GM12878 (cell line): ENCODE results near the gene MRPL38. TPM values are rescaled to one million over a fixed set of nuclear protein-coding genes. Genes with fewer than 3 reads are reported as not detected.

Experiments used
- CBFB ChIP-seq: IDR thresholded peaks from 2 replicates; pipeline ENCODE4 v1.6.1; 2016; ENCODE audit warnings: antibody characterized with exemption, low read depth
- DPF2 ChIP-seq: fragments of 450-650 bp; IDR thresholded peaks from 2 replicates; pipeline ENCODE4 v1.6.1; 2017; ENCODE audit warnings: mild to moderate bottlenecking
- GATAD2B ChIP-seq: fragments of 450-650 bp; conservative IDR thresholded peaks from 2 replicates; pipeline ENCODE4 v1.6.1; 2017; ENCODE audit warnings: low read depth, mild to moderate bottlenecking, moderate library complexity
- IRF3 ChIP-seq: fragments of 450-650 bp; IDR thresholded peaks from 2 replicates; pipeline ENCODE4 v1.6.1; 2014; ENCODE audit warnings: mild to moderate bottlenecking
- MTA3 ChIP-seq: IDR thresholded peaks from 2 replicates; pipeline ENCODE4 v1.6.1; 2012; ENCODE audit warnings: low read length, inconsistent platforms, borderline replicate concordance
- NBN ChIP-seq: fragments of 450-650 bp; IDR thresholded peaks from 2 replicates; pipeline ENCODE4 v1.6.1; 2016
- PML ChIP-seq: IDR thresholded peaks from 2 replicates; pipeline ENCODE4 v1.6.1; 2012; ENCODE audit warnings: low read length, inconsistent platforms
- POLR2A ChIP-seq: IDR thresholded peaks from 2 replicates; pipeline ENCODE4 v1.6.1; 2011; ENCODE audit warnings: low read depth, mild to moderate bottlenecking, low read length
- RAD51 ChIP-seq: fragments of 450-650 bp; IDR thresholded peaks from 2 replicates; pipeline ENCODE4 v1.6.1; 2016; ENCODE audit warnings: moderate library complexity, mild to moderate bottlenecking, inconsistent platforms
- polyA plus RNA-seq, 11 experiments: library from polyadenylated mRNA; depleted of rRNA in 4 of 11; unstranded in 6 of 11; stranded (reverse) in 5 of 11; fragments of >200 nt; fragmentation: Nextera tagmentation in 4 of 11; fragmentation: Illumina TruSeq in 1 of 11; extraction: Ambion mirVana in 4 of 11; extraction: Trizol in 1 of 11; gene quantifications; 1 replicate in 1 of 11; 2 replicates in 10 of 11; pipeline versions ENCODE4 v1.2.1 to v1.2.3, GENCODE V29; 2011 to 2016; ENCODE audit warnings: inconsistent platforms in 2 of 11, missing spikeins in 2 of 11, low read depth in 1 of 11
- total RNA-seq, 4 experiments: library from RNA; depleted of rRNA in 3 of 4; stranded (reverse); fragments of >200 nt in 3 of 4; fragmentation: Illumina TruSeq in 1 of 4; extraction: Trizol in 1 of 4; gene quantifications; 2 replicates each; pipeline versions ENCODE4 v1.2.1 to v1.2.3, GENCODE V29; 2013 to 2021
- TF ChIP-seq, protein P1 (sequence below): fragments of 450-650 bp; IDR thresholded peaks from 2 replicates; pipeline ENCODE4 v1.6.1; 2017; ENCODE audit warnings: antibody characterized with exemption, mild to moderate bottlenecking, moderate library complexity
- TF ChIP-seq, protein P2 (sequence below): fragments of 450-650 bp; IDR thresholded peaks from 2 replicates; pipeline ENCODE4 v1.6.1; 2017; ENCODE audit warnings: mild to moderate bottlenecking, low read depth, inconsistent platforms; ENCODE audit not compliant: poor library complexity, severe bottlenecking

The MRPL38 gene
- total and polyA plus RNA-seq, 10 of the 15 experiments (the other 5 are each of a cell fraction or from before 2014, with no cell fraction given) = 6.6 to 205 (median 53.1) TPM

DNA sequence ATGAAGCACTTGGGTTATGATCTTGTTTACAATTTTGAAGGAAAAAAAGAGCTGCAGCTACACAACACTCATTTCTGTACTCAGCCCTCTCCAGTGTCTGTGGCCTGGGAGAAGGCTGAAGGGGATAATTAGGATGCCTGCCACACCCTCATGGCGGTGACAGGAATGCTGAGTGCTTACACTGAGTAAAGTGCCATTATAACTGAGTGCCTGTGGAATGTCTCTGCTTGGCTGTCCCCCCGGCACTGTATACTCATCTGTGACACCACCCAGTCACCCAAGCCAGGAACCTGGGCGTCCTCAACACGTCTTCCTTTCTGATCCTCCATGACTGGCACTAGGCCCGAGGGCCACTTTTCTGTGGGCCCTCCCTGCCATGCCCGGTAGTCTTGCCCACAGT is 3.5 kb upstream of the MRPL38 start (continued):
- TF ChIP-seq, protein P1, sequence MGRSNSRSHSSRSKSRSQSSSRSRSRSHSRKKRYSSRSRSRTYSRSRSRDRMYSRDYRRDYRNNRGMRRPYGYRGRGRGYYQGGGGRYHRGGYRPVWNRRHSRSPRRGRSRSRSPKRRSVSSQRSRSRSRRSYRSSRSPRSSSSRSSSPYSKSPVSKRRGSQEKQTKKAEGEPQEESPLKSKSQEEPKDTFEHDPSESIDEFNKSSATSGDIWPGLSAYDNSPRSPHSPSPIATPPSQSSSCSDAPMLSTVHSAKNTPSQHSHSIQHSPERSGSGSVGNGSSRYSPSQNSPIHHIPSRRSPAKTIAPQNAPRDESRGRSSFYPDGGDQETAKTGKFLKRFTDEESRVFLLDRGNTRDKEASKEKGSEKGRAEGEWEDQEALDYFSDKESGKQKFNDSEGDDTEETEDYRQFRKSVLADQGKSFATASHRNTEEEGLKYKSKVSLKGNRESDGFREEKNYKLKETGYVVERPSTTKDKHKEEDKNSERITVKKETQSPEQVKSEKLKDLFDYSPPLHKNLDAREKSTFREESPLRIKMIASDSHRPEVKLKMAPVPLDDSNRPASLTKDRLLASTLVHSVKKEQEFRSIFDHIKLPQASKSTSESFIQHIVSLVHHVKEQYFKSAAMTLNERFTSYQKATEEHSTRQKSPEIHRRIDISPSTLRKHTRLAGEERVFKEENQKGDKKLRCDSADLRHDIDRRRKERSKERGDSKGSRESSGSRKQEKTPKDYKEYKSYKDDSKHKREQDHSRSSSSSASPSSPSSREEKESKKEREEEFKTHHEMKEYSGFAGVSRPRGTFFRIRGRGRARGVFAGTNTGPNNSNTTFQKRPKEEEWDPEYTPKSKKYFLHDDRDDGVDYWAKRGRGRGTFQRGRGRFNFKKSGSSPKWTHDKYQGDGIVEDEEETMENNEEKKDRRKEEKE = no peak
- TF ChIP-seq GATAD2B = no peak
- TF ChIP-seq PML = no peak
- TF ChIP-seq DPF2 = no peak
- TF ChIP-seq IRF3 = no peak
- TF ChIP-seq MTA3 = no peak
- no peak for TF ChIP-seq NBN
- no peak for TF ChIP-seq POLR2A
- no peak for TF ChIP-seq RAD51
- TF ChIP-seq, protein P2, sequence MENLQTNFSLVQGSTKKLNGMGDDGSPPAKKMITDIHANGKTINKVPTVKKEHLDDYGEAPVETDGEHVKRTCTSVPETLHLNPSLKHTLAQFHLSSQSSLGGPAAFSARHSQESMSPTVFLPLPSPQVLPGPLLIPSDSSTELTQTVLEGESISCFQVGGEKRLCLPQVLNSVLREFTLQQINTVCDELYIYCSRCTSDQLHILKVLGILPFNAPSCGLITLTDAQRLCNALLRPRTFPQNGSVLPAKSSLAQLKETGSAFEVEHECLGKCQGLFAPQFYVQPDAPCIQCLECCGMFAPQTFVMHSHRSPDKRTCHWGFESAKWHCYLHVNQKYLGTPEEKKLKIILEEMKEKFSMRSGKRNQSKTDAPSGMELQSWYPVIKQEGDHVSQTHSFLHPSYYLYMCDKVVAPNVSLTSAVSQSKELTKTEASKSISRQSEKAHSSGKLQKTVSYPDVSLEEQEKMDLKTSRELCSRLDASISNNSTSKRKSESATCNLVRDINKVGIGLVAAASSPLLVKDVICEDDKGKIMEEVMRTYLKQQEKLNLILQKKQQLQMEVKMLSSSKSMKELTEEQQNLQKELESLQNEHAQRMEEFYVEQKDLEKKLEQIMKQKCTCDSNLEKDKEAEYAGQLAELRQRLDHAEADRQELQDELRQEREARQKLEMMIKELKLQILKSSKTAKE = no peak
- TF ChIP-seq CBFB = no peak
